Body of pancreas (tissue), 4 donors: ENCODE measurements around the gene ARHGAP26. TPM values are rescaled to one million over a fixed set of nuclear protein-coding genes. Genes with fewer than 3 reads are reported as not detected.
"Not testable (repeated sequence)": the region's sequence is repeated elsewhere in the genome, so short reads cannot be mapped to it uniquely, and the experiment has no call there.

Experiments
- ATAC-seq: fragments of 150-250 bp; one replicate; pipeline ENCODE4 v1.9.1; 2016
- DNase-seq, 4 donors: peaks; one replicate each; pipeline ENCODE4 v3.0.0-alpha.2; 2019
- H3K27ac ChIP-seq, 4 donors: fragments of 200-600 bp; sonication (generic); 1 replicate in 3 of 4; 2 replicates in 1 of 4; pipeline versions ENCODE4 v1.5.1 to v1.6.1; 2016 to 2019; ENCODE audit warnings: mild to moderate bottlenecking in 1 of 4, mixed read lengths in 1 of 4, moderate library complexity in 1 of 4
- H3K27me3 ChIP-seq, 2 donors: fragments of 200-600 bp; sonication (generic); one replicate each; pipeline ENCODE4 v1.6.0; 2016; ENCODE audit warnings: mild to moderate bottlenecking in 1 of 2
- H3K36me3 ChIP-seq, 2 donors: fragments of 200-600 bp; sonication (generic); replicated peaks in 1 of 2; 2 replicates each; pipeline ENCODE4 v1.5.1; 2016; ENCODE audit warnings: low read depth in 2 of 2; ENCODE audit not compliant: insufficient read depth in 1 of 2
- H3K4me1 ChIP-seq: fragments of 200-600 bp; sonication (generic); one replicate; pipeline ENCODE4 v1.6.0; 2016
- H3K4me3 ChIP-seq, 2 donors: fragments of 200-600 bp; sonication (generic); 1 replicate in 1 of 2; 2 replicates in 1 of 2; pipeline ENCODE4 v1.5.1; 2016 to 2019
- H3K9me3 ChIP-seq, 3 donors: fragments of 200-600 bp; sonication (generic); 1 replicate in 2 of 3; 2 replicates in 1 of 3; pipeline ENCODE4 v1.5.1; 2016
- POLR2A ChIP-seq, 3 donors: fragments of 450-650 bp; IDR thresholded peaks; one replicate each; pipeline ENCODE4 v1.6.1; 2016; ENCODE audit warnings: antibody characterized with exemption in 3 of 3, mild to moderate bottlenecking in 2 of 3
- WGBS, 2 donors: methylation state at CpG; one replicate each; pipeline ENCODE4 v1.1.5; 2017; 5-methylcytosine and 5-hydroxymethylcytosine counted together
- intact Hi-C: fragments of 100-400 bp; cut with DNase I; formaldehyde crosslinking; loops from one replicate; pipeline ENCODE4 v1.15.1; 2023
- total RNA-seq, 2 donors: library from RNA; depleted of rRNA; stranded (reverse); fragments of >200 nt; gene quantifications; one replicate each; pipeline ENCODE4 v1.1.0, GENCODE V29; 2016
- TF ChIP-seq, protein P1 (sequence below), 7 experiments: fragments of 450-650 bp in 4 of 7; fragments of 200-600 bp in 3 of 7; sonication (generic) in 3 of 7; IDR thresholded peaks; one replicate each; pipeline ENCODE4 v1.5.1; 2016 to 2019; ENCODE audit warnings: antibody characterized with exemption in 7 of 7

ARHGAP26 gene
- total RNA-seq, 2 donors from 2014 or later = 12.5 to 14.2 TPM

DNA sequence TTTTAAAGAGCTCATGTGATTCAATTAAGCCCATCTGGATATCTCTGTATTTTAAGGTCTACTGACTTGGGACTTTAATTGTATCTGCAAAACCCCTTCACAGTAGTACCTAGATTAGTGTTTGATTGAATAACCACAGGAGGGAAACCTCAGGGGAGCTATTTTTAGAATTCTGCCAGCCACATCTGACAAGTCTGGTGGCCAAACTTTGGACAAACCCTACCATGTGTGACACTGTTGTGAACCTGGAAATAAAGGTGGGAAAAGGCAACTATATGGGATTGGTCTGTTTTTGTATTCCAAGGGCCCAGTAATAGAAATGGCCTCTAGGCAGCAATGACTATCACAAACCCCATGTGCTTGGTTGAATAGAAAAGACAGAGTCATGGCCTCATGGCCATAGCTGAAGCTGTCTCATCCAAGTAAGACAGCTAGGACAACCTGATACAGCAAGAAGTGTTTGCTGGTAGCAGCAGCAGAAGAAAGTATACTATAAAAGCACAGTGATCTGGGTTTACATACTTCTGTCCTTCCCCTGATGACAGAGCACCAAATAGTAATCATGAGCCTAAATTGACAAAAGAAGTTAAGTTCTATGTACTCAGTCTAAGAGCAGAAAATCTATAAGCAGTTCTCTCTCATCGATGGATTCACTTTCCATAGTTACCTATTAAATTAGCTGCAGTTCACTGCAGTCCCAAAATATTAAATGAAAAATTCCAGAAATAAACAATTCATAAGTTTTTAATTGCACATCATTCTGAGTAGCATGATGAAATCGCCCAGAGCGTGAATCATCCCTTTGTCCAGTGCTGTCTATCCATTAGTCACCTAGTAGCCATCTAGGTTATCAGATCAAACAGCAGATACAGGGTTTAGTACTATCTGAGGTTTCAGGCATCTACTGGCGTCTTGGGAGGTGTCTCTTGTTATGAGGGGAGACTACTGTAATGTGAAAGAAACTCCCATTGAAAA is 189.8 kb downstream of the ARHGAP26 start:
- H3K36me3 ChIP-seq = no peaks in the 10 kb centered on the region
- no peaks in the 10 kb centered on the region for H3K27me3 ChIP-seq
- TF ChIP-seq, protein P1, sequence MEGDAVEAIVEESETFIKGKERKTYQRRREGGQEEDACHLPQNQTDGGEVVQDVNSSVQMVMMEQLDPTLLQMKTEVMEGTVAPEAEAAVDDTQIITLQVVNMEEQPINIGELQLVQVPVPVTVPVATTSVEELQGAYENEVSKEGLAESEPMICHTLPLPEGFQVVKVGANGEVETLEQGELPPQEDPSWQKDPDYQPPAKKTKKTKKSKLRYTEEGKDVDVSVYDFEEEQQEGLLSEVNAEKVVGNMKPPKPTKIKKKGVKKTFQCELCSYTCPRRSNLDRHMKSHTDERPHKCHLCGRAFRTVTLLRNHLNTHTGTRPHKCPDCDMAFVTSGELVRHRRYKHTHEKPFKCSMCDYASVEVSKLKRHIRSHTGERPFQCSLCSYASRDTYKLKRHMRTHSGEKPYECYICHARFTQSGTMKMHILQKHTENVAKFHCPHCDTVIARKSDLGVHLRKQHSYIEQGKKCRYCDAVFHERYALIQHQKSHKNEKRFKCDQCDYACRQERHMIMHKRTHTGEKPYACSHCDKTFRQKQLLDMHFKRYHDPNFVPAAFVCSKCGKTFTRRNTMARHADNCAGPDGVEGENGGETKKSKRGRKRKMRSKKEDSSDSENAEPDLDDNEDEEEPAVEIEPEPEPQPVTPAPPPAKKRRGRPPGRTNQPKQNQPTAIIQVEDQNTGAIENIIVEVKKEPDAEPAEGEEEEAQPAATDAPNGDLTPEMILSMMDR (IDR thresholded peaks at IDR 0.05) = no peak
- no peak for TF ChIP-seq POLR2A (IDR thresholded peaks at IDR 0.05)
- no peaks in the 10 kb centered on the region for H3K9me3 ChIP-seq
- DNase-seq (no peak), ATAC-seq (no peak)
- H3K4me1 ChIP-seq = peaks cover 51% of the 10 kb centered on the region
- H3K27ac ChIP-seq = peak overlapping the region in 1 of 4 donors; percentile 57
- 87 to 93% methylated on average over 4 of the region's 4 CpGs for WGBS, 2 donors
- no peak overlapping the region for H3K4me3 ChIP-seq
- intact Hi-C loops = no loop called here

DNA sequence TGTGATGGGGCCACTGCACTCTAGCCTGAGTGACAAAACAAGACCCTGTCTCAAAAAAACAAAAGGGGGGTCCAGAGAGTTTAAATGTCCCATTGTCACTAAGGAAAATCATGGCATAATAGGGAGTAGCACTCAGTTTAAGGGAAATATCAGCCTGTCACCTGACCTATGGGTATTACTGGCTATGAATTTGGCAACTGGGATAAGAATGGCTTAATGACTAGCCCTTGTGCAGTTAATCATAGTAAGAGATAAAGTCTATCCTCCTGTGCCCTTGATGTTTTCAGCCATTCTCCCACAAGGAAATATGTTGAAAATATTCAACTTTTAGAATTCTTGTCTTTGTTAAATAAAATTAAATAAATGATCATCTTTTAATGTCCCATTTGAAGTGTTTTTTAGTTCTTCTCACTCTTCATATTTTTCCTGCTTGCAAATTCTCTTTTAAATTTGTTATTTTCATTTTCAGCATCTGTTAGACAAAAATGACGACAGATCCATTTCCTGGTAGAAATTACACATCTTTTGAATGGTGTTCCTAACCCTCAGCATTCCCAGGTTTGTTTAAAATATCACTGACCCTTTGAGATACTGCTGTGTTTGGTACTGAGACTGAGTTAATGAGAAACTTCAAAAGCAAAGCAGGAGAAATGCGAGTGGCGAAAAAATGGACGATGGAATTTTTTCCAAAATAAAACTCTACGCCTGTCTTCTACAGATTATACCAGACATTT is 191.4 kb downstream of the ARHGAP26 start:
- ATAC-seq = peak; percentile 72

DNA sequence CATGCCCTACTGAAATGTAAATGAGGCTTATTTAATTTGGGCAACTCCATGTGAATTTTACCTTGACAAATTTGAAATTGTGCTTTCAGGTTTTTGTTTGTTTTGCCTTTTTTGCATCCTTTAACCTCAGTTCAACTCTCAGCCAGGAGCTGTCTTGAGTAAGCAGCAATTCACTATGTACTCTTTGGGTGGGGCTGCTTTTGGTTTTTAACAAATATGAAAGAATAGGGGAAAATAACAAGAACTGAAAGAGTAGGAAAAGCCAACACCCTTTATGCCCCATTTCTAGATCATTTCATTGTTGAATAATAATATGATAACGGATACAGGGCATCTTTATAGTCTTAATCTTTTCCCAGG is 192.0 kb downstream of the ARHGAP26 start:
- intact Hi-C loops = no loop called here
- ATAC-seq (no peak), DNase-seq (no peak)
- Histone ChIP-seq H3K9me3 (no peaks in the 10 kb centered on the region), H3K36me3 (no peaks in the 10 kb centered on the region), H3K27ac (peak overlapping the region in 3 of 4 donors; percentile 36 to 74 (median 57)), H3K4me3 (no peak overlapping the region), H3K27me3 (no peaks in the 10 kb centered on the region), H3K4me1 (peaks cover 49% of the 10 kb centered on the region)
- TF ChIP-seq POLR2A (IDR thresholded peaks at IDR 0.05) = no peak
- TF ChIP-seq, protein P1 (IDR thresholded peaks at IDR 0.05) = no peak
- WGBS, 2 donors = 65 to 71% methylated on average over 1 of the region's 1 CpG

More for the DNA sequence above, 191.4 kb downstream of the ARHGAP26 start:
- no peaks in the 10 kb centered on the region for H3K9me3 ChIP-seq
- WGBS, 2 donors = 43 to 49% methylated on average over 5 of the region's 5 CpGs
- H3K4me1 ChIP-seq = peaks cover 44% of the 10 kb centered on the region
- H3K27me3 ChIP-seq = no peaks in the 10 kb centered on the region
- no peak overlapping the region for H3K4me3 ChIP-seq
- intact Hi-C loops = no loop called here
- DNase-seq = no peak
- TF ChIP-seq, protein P1 (IDR thresholded peaks at IDR 0.05) = no peak
- no peak for TF ChIP-seq POLR2A (IDR thresholded peaks at IDR 0.05)
- H3K27ac ChIP-seq = peak overlapping the region; percentile 5 to 74 (median 46)
- H3K36me3 ChIP-seq = no peaks in the 10 kb centered on the region

DNA sequence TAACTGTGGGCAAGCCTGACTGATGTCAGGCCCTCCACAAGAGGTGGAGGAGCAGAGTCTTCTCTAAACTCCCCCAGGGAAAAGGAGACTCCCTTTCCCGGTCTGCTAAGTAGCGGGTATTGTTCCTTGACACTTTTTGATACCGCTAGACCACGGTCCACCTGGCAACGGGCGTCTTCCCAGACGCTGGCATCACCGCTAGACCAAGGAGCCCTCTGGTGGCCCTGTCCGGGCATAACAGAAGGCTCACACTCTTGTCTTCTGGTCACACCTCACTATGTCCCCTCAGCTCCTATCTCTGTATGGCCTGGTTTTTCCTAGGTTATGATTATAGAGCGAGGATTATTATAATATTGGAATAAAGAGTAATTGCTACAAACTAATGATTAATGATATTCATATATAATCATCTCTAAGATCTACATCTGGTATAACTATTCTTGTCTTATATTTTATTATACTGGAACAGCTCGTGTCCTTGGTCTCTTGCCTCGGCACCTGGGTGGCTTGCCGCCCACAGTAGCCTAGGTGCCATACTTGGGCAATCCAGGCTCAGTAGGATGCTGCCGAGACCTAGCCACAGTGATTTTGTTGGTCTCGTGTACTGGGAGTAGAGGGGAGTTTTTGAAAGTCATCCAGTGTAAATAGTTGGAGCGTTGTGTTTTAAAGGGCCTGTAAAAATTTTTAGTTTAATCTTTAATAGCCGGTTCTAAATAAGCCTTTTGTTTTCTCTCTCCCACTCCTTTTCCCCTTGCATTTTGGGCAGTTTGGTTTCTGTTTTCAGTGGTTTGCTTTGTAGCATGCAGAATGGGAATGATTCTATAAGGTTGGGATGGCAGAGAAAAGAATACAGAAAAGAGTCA is 195.3 kb downstream of the ARHGAP26 start:
- intact Hi-C loops, H3K27me3 ChIP-seq, H3K4me3 ChIP-seq, H3K9me3 ChIP-seq, H3K36me3 ChIP-seq: not testable (repeated sequence)
- WGBS, 2 donors = 16% methylated on average over 16 to 17 of the region's 17 CpGs
- Histone ChIP-seq H3K4me1 (peaks cover 41% of the 10 kb centered on the region), H3K27ac (peak overlapping the region in 3 of 4 donors; percentile 46 to 76 (median 57))
- TF ChIP-seq, protein P1 (IDR thresholded peaks at IDR 0.05) = peak in 6 of 7 experiments; percentile 45 to 83 (median 74)
- DNase-seq (peak; percentile 74 to 84 (median 76)), ATAC-seq (peak; percentile 69)
